Astrocyte (in vitro differentiated cells and primary cell): Measurements from ENCODE around the gene NADK.
"Not testable (repeated sequence)": the region's sequence is repeated elsewhere in the genome, so short reads cannot be mapped to it uniquely, and the experiment has no call there.

Source experiments
- EZH2 ChIP-seq: IDR thresholded peaks from 2 replicates; pipeline ENCODE4 v1.6.1; 2012; ENCODE audit warnings: mild to moderate bottlenecking, low read length, inconsistent platforms; ENCODE audit not compliant: insufficient read depth
- TF ChIP-seq, protein P1 (sequence below): IDR thresholded peaks from 2 replicates; pipeline ENCODE4 v1.5.1; 2011; ENCODE audit warnings: low read depth, mild to moderate bottlenecking, inconsistent platforms, low read length, moderate library complexity; ENCODE audit not compliant: insufficient read depth

DNA sequence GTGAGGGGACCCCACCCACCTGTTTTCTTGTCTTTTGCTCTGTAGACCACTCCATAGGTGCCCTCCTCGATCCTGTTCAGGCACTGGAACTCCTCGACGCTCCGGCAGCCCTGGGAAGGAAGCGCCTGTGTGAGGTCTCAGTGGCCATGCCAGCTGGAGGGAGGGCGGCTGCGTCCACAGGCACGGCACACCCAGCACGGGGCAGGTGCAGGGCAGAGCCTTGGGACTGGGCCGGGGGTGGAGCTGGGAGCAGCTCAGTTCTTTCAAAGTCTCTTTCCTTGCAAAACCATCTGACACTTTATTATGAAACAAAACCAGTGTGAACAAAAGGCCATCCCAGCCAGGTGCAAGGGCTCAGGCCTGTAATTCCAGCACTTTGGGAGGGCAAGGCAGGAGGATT is 72.6 kb downstream of the NADK start:
- TF ChIP-seq, protein P1, sequence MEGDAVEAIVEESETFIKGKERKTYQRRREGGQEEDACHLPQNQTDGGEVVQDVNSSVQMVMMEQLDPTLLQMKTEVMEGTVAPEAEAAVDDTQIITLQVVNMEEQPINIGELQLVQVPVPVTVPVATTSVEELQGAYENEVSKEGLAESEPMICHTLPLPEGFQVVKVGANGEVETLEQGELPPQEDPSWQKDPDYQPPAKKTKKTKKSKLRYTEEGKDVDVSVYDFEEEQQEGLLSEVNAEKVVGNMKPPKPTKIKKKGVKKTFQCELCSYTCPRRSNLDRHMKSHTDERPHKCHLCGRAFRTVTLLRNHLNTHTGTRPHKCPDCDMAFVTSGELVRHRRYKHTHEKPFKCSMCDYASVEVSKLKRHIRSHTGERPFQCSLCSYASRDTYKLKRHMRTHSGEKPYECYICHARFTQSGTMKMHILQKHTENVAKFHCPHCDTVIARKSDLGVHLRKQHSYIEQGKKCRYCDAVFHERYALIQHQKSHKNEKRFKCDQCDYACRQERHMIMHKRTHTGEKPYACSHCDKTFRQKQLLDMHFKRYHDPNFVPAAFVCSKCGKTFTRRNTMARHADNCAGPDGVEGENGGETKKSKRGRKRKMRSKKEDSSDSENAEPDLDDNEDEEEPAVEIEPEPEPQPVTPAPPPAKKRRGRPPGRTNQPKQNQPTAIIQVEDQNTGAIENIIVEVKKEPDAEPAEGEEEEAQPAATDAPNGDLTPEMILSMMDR = not testable (repeated sequence)
- TF ChIP-seq EZH2 = not testable (repeated sequence)
